ENCODE data around the gene SBNO2.

DNA sequence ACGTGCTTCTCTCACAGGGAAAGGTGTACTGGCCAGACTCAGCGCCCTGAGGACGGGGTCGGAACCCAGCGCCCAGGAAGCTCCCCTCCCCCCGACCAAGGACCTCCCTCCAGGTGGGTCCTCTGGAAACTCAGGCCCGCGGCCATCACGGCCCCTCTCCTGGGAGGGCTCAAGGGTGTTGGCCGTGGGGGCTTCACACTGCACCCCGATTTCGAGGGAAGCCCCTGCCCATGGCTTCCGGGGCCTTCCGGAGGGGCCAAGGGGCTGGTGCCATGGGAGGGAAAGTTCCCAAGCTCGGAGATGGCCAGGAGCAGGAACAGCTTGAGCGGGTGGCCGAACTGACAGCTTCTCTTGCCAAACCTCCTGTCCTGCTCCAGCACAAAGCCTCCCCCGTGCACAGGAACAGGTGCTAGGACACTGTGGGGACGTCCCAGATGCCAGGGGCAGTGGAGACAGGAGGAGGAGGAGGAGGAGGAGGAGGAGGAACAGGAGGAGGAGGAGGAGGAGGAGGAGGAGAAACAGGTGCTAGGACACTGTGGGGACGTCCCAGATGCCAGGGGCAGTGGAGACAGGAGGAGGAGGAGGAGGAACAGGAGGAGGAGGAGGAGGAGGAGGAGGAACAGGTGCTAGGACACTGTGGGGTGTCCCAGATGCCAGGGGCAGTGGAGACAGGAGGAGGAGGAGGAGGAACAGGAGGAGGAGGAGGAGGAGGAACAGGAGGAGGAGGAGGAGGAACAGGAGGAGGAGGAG, 10.0 kb downstream of the SBNO2 start:
- TF ChIP-seq, protein P1, sequence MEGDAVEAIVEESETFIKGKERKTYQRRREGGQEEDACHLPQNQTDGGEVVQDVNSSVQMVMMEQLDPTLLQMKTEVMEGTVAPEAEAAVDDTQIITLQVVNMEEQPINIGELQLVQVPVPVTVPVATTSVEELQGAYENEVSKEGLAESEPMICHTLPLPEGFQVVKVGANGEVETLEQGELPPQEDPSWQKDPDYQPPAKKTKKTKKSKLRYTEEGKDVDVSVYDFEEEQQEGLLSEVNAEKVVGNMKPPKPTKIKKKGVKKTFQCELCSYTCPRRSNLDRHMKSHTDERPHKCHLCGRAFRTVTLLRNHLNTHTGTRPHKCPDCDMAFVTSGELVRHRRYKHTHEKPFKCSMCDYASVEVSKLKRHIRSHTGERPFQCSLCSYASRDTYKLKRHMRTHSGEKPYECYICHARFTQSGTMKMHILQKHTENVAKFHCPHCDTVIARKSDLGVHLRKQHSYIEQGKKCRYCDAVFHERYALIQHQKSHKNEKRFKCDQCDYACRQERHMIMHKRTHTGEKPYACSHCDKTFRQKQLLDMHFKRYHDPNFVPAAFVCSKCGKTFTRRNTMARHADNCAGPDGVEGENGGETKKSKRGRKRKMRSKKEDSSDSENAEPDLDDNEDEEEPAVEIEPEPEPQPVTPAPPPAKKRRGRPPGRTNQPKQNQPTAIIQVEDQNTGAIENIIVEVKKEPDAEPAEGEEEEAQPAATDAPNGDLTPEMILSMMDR (conservative IDR thresholded peaks at IDR 0.05; ENCODE audit: low read depth in 2 of 2), result no peak
- TF ChIP-seq POLR2AphosphoS5 (IDR thresholded peaks at IDR 0.05; ENCODE audit: low read depth) (no peak), NANOG (IDR thresholded peaks at IDR 0.05; ENCODE audit: borderline replicate concordance) (no peak), EZH2phosphoT487 (IDR thresholded peaks at IDR 0.05; ENCODE audit: unreplicated experiment) (no peak), EZH2 (IDR thresholded peaks at IDR 0.05; ENCODE audit: low read depth, unreplicated experiment) (no peak), JUNB (IDR thresholded peaks at IDR 0.05; ENCODE audit: unreplicated experiment) (no peak), CREB1 (CRISPR knock-in tag; IDR thresholded peaks at IDR 0.05; ENCODE audit: low read depth) (no peak), STAT1 (IDR thresholded peaks at IDR 0.05; ENCODE audit: unreplicated experiment) (no peak)
- TF ChIP-seq, protein P2, sequence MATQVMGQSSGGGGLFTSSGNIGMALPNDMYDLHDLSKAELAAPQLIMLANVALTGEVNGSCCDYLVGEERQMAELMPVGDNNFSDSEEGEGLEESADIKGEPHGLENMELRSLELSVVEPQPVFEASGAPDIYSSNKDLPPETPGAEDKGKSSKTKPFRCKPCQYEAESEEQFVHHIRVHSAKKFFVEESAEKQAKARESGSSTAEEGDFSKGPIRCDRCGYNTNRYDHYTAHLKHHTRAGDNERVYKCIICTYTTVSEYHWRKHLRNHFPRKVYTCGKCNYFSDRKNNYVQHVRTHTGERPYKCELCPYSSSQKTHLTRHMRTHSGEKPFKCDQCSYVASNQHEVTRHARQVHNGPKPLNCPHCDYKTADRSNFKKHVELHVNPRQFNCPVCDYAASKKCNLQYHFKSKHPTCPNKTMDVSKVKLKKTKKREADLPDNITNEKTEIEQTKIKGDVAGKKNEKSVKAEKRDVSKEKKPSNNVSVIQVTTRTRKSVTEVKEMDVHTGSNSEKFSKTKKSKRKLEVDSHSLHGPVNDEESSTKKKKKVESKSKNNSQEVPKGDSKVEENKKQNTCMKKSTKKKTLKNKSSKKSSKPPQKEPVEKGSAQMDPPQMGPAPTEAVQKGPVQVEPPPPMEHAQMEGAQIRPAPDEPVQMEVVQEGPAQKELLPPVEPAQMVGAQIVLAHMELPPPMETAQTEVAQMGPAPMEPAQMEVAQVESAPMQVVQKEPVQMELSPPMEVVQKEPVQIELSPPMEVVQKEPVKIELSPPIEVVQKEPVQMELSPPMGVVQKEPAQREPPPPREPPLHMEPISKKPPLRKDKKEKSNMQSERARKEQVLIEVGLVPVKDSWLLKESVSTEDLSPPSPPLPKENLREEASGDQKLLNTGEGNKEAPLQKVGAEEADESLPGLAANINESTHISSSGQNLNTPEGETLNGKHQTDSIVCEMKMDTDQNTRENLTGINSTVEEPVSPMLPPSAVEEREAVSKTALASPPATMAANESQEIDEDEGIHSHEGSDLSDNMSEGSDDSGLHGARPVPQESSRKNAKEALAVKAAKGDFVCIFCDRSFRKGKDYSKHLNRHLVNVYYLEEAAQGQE (IDR thresholded peaks at IDR 0.05; ENCODE audit: unreplicated experiment), result no peak
- TF ChIP-seq, protein P3, sequence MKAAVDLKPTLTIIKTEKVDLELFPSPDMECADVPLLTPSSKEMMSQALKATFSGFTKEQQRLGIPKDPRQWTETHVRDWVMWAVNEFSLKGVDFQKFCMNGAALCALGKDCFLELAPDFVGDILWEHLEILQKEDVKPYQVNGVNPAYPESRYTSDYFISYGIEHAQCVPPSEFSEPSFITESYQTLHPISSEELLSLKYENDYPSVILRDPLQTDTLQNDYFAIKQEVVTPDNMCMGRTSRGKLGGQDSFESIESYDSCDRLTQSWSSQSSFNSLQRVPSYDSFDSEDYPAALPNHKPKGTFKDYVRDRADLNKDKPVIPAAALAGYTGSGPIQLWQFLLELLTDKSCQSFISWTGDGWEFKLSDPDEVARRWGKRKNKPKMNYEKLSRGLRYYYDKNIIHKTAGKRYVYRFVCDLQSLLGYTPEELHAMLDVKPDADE (IDR thresholded peaks at IDR 0.05), result no peak

Measured in GM23338 (cell line).